ENCODE data around the gene REV1. TPM values are rescaled to one million over a fixed set of nuclear protein-coding genes. Genes with fewer than 3 reads are reported as not detected.

Gene REV1
- total RNA-seq, 2 donors from 2014 or later: 49.5 to 63.5 TPM

DNA sequence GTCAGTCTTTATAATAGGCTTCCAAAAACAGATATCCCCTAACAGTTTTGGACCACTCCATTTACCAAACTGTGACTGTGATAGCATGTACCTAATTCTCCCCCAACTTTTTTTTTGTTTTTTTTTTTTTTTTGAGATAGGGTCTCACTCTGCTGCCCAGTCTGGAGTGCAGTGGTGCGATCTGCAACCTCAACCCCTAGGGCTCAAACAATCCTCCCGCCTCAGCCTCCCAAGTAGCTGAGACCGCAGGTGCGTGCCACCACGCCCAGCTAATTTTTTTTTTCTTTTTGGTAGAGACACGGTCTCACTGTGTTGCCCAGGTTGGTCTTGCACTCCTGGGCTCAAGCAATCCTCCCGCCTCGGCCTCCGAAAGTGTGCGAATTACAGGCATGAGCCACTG lies 52.9 kb downstream of the REV1 start:
- no peak overlapping the region for H3K27ac ChIP-seq
- 97% methylated on average over 10 of the region's 10 CpGs for WGBS
- no peaks in the 10 kb centered on the region for H3K9me3 ChIP-seq
- DNase-seq (ENCODE audit: low spot score): no peak
- H3K4me1 ChIP-seq (replicated peaks): no peaks in the 10 kb centered on the region
- no peaks in the 10 kb centered on the region for H3K36me3 ChIP-seq
- no peak overlapping the region for H3K4me3 ChIP-seq
- H3K27me3 ChIP-seq (replicated peaks; ENCODE audit: insufficient read depth): no peaks in the 10 kb centered on the region
- TF ChIP-seq, protein P1, sequence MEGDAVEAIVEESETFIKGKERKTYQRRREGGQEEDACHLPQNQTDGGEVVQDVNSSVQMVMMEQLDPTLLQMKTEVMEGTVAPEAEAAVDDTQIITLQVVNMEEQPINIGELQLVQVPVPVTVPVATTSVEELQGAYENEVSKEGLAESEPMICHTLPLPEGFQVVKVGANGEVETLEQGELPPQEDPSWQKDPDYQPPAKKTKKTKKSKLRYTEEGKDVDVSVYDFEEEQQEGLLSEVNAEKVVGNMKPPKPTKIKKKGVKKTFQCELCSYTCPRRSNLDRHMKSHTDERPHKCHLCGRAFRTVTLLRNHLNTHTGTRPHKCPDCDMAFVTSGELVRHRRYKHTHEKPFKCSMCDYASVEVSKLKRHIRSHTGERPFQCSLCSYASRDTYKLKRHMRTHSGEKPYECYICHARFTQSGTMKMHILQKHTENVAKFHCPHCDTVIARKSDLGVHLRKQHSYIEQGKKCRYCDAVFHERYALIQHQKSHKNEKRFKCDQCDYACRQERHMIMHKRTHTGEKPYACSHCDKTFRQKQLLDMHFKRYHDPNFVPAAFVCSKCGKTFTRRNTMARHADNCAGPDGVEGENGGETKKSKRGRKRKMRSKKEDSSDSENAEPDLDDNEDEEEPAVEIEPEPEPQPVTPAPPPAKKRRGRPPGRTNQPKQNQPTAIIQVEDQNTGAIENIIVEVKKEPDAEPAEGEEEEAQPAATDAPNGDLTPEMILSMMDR (IDR thresholded peaks at IDR 0.05): no peak
- no peak for TF ChIP-seq POLR2A (IDR thresholded peaks at IDR 0.05)
- TF ChIP-seq POLR2AphosphoS5 (IDR thresholded peaks at IDR 0.05): no peak
- intact Hi-C loops (cut with DNase I): no loop called here

DNA sequence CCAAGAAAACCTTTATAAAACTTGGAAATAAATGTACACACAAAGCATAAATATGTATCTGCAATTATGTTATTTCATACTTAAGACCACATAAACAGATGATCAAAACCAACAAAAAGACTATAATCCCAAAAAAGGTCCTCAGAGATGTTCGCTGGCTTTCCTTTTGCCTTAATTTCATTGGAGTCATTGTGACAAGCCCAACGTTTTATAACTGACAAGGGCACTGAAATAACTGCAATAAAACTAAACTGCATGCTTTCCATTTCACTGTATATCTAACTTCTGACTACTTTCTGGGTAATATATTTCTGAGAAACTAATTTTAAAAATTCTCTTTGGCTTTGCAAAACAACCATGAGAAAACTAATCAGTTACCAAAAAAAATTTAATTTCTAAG lies 56.5 kb downstream of the REV1 start:
- no peaks in the 10 kb centered on the region for H3K4me1 ChIP-seq (replicated peaks)
- no peaks in the 10 kb centered on the region for H3K36me3 ChIP-seq
- 58% methylated on average over 2 of the region's 2 CpGs for WGBS
- H3K4me3 ChIP-seq: no peak overlapping the region
- no peak for TF ChIP-seq POLR2A (IDR thresholded peaks at IDR 0.05)
- TF ChIP-seq POLR2AphosphoS5 (IDR thresholded peaks at IDR 0.05): no peak
- DNase-seq (ENCODE audit: low spot score): no peak
- no peaks in the 10 kb centered on the region for H3K9me3 ChIP-seq
- intact Hi-C loops (cut with DNase I): no loop called here
- no peaks in the 10 kb centered on the region for H3K27me3 ChIP-seq (replicated peaks; ENCODE audit: insufficient read depth)
- H3K27ac ChIP-seq: no peak overlapping the region

DNA sequence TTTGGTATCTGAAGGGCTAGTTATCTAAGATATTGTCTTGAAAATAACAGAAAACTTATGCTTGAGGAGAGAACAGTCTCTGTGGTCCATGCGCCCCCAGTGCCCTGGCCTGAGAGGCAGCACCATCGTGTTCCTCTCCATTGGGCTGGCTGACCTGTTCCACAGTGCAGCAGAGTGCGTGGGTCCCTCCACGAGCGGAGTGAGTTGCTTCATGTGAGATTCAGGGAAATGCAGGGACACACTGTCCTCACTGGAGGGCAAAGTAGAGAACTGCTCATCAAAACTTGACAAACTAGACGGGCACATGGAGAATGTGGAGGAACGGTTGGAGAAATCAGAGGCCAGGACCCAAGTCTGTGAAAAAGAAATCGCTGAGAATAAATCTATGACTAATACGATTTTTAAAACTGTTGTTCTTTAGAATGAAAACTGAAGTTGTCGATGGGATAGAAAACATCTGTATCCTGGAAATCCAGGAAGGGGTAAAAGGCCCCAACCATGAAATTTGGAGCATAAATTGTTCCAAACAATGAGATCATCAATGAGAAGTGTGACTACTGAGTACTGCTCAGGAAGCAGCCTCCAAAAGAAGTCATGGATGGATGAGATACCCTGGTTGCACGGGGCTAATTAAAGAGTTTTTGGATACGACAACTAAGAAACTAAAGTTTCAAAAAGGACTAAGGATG lies 58.1 kb downstream of the REV1 start:
- no peak for TF ChIP-seq POLR2AphosphoS5 (IDR thresholded peaks at IDR 0.05)
- TF ChIP-seq, protein P1 (IDR thresholded peaks at IDR 0.05): no peak
- no peak for TF ChIP-seq POLR2A (IDR thresholded peaks at IDR 0.05)
- no peak for DNase-seq (ENCODE audit: low spot score)
- Histone ChIP-seq H3K4me3 (no peak overlapping the region), H3K4me1 (replicated peaks) (no peaks in the 10 kb centered on the region), H3K36me3 (no peaks in the 10 kb centered on the region), H3K9me3 (no peaks in the 10 kb centered on the region), H3K27ac (no peak overlapping the region), H3K27me3 (replicated peaks; ENCODE audit: insufficient read depth) (no peaks in the 10 kb centered on the region)
- WGBS: 74% methylated on average over 12 of the region's 12 CpGs
- intact Hi-C loops (cut with DNase I): no loop called here

DNA sequence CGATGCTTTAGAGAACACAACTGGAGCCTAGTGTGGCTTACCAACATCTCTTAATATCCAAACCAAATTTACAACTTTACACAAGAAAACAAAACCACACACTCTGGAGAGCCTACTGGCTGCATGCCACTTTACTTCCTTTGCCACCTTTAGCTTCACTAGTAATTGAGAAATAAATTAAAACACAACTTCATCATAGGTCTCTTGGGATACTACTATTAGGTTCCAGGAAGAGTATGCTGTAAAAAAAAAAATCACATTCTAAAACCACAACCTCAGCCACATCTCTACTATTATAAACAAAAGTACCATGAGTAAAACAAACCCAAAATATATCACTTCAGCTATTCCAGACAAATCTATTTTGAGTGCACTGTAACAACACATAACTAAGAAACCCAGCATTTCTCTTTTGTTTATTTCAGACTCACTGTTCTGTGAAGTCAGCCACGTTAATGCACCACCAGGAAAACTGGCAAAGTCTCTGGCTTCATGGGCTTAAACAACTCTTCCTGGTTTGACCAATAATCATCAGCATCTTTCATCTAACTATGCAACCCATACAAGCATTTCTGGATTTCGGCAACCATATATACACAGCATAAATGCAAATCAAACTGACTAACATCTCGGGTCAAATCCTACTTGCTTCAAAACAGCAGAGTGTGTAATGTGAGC lies 59.1 kb downstream of the REV1 start:
- Histone ChIP-seq H3K36me3 (no peaks in the 10 kb centered on the region), H3K27ac (no peak overlapping the region), H3K27me3 (replicated peaks; ENCODE audit: insufficient read depth) (no peaks in the 10 kb centered on the region), H3K9me3 (no peaks in the 10 kb centered on the region), H3K4me1 (replicated peaks) (no peaks in the 10 kb centered on the region), H3K4me3 (no peak overlapping the region)
- WGBS: 55% methylated on average over 4 of the region's 4 CpGs
- TF ChIP-seq POLR2A (IDR thresholded peaks at IDR 0.05) (no peak), POLR2AphosphoS5 (IDR thresholded peaks at IDR 0.05) (no peak)
- TF ChIP-seq, protein P1 (IDR thresholded peaks at IDR 0.05): no peak
- intact Hi-C loops (cut with DNase I): no loop called here
- no peak for DNase-seq (ENCODE audit: low spot score)

DNA sequence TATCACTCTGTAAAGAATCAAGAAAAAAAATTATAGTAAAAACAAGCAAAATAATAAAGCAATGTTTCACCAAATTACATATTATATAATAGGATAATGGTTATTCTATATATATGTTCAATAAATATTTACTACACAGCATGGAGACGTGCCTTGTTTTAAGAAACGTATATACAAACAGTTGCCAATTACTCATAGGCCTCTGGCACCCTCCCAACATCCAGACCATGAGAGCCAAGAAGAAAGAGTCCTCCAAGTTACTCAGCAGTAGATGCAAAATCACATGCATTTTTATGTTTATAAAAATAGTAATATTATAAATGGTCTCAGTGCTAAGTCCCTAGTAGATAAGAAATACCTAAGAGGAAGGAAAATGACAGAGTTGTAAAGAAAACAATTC lies 64.8 kb downstream of the REV1 start:
- Histone ChIP-seq H3K4me1 (replicated peaks) (no peaks in the 10 kb centered on the region), H3K27ac (no peak overlapping the region), H3K36me3 (no peaks in the 10 kb centered on the region), H3K9me3 (no peaks in the 10 kb centered on the region), H3K27me3 (replicated peaks; ENCODE audit: insufficient read depth) (no peaks in the 10 kb centered on the region), H3K4me3 (no peak overlapping the region)
- no peak for TF ChIP-seq POLR2A (IDR thresholded peaks at IDR 0.05)
- TF ChIP-seq POLR2AphosphoS5 (IDR thresholded peaks at IDR 0.05): no peak
- TF ChIP-seq, protein P1 (IDR thresholded peaks at IDR 0.05): no peak
- no peak for DNase-seq (ENCODE audit: low spot score)
- intact Hi-C loops (cut with DNase I): no loop called here
- WGBS: 21% methylated on average over 2 of the region's 2 CpGs
